HG03378 (cell line): ENCODE results near the gene HYCC2.
"Not testable (repeated sequence)": the region's sequence is repeated elsewhere in the genome, so short reads cannot be mapped to it uniquely, and the experiment has no call there.

Source experiments
- ATAC-seq: cut with Tn5 transposase; IDR thresholded peaks from one replicate; pipeline ENCODE4 v1.9.1; 2021; ENCODE audit warnings: mild to moderate bottlenecking, moderate library complexity; ENCODE audit not compliant: unreplicated experiment

HYCC2 gene

DNA sequence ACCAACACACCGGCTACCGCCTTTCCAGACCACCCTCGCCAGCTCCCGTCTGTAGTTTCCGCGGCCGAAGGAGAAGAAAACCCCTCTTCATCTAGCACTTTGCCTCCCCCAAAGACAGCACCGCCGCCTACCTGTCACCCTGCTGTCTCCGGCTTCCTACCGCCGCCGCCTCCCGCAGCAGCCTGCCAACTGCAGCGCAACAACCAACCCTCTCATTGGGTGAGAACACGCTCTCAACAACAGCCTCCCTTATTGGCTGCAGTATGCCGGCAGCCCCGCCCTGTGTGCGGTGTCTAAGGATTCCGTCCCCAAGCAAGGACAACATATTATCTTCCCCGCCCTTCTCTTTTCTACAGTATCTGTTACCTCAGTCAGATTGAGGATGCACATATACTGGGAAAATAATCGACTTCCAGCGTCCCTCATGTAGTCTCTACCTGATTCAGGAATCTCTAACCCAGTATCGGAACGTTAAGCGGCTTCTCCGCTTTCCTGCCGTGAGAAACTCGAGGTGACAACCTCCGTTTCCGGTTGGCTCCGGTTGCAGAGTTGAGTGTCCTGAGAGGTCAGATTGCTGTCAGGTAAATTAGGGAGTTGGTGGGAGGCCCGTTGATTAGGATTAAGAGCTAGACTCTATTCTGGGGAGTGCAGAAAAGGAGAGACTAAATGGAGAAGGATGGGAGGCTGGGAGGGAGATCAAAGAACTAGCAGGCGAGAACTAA lies at the start of gene HYCC2, which contains the start of gene NDUFB3:
Gene HYCC2, minus strand, starts transcription at position 193 of the 722 bp plus-strand sequence. CDS start 47,662 bp downstream, outside the sequence.
Gene NDUFB3, plus strand, starts transcription at position 523 of the 722 bp plus-strand sequence. CDS start 6,882 bp downstream, outside the sequence.
- peak; percentile 95 for ATAC-seq

GRCh38 chr2:201118961-201119854 lies 47.7 kb upstream of the HYCC2 start:
- no peak for ATAC-seq

DNA sequence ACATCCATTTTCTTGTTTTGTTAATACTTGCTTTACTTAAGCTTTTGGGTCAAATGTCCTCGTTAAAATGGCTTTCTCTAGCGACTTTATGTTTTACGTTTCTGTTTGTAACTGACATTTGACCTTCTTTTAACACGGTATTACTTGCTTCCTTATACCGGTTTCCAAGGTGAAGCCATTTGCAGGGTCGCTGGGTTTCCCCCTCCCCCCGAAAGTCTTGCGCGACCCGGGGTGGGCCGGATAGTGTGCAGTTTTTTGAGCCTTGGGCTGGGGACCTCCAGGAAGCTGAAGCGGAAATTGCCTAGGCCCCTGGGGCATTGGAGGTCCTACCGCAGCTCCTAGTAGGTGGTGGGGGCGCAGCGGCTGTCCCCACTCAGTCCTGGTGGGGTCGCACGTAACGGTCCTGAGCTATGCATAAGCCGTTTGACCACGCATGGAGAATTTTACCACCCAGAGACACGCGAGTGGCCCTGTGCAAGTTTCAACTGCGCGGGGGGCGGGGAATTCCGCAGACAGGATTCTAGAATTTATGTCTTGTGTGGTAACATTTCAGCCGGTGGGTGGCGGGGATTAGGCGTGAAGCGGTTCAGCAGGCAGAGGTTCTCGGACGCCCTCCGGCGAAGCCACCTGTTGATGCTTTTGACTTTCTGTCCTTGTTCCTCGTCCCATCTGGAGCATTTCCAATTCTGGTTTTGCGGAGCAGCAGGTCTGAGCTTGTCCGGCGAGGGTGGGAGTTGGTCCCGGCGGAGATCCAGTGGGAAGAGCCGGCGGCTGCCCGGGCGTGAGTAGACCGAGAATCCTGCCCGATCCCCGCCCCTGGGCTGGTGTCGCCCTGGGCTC lies 46.9 kb upstream of the HYCC2 start:
- peak; percentile 56 for ATAC-seq

GRCh38 chr2:201117735-201118094 lies 46.2 kb upstream of the HYCC2 start:
- not testable (repeated sequence) for ATAC-seq

GRCh38 chr2:201116959-201117734 lies 45.7 kb upstream of the HYCC2 start:
- peak; percentile 27 for ATAC-seq

GRCh38 chr2:201116115-201116958 lies 44.9 kb upstream of the HYCC2 start, which contains the start of gene CFLAR:
Gene CFLAR, plus strand, starts transcription at chr2:201116164. Its CDS starts 13,702 bp downstream, at chr2:201129866.
- peak; percentile 30 for ATAC-seq

- ATAC-seq, result no peak
Measured at GRCh38 chr2:201114846-201115245, 43.4 kb upstream of the HYCC2 start.

DNA sequence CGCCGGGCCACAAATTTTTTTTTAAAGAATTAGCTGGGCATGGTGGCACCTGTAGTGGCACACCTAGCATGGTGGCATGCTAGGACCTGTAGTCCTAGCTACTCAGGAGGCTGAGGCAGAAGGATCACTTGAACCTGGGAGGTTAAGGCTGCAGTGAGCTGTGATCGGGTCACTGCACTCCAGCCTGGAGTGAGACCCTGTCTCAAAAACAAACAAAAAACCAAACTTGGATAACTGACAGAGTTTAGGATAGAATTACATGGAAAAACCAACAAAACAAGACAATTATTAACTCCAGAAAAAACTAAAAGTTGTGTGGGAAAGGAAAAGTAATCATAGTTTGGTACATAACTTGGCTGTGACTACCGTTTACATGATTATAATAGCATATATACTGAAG lies 42.9 kb upstream of the HYCC2 start:
- no peak for ATAC-seq

GRCh38 chr2:201111096-201111495 lies 39.6 kb upstream of the HYCC2 start:
- no peak for ATAC-seq

- no peak for ATAC-seq
Measured at GRCh38 chr2:201110615-201111014, 39.1 kb upstream of the HYCC2 start.

- ATAC-seq, result no peak
Measured at GRCh38 chr2:201109186-201109585, 37.7 kb upstream of the HYCC2 start.

- ATAC-seq, result no peak
Measured at GRCh38 chr2:201108341-201108740, 36.9 kb upstream of the HYCC2 start.

DNA sequence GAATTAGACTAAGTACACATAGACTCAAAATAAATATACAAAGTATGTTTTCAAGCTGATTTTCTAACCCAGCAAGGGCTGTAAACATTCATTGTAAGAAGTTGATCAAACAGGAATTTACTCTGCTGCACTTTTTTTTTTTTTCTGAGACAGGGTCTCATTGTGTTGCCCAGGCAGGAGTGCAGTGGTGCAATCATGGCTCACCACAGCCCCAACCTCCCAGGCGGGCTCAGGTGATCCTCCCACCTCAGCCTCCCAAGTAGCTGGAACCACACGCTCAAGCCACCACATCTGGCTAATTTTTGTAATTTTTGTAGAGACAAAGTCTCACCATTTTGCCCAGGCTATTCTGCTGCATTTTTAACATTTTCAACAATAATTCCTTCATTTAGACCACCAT lies 36.2 kb upstream of the HYCC2 start:
- ATAC-seq, result no peak

- no peak for ATAC-seq
Measured at GRCh38 chr2:201105759-201106158, 34.3 kb upstream of the HYCC2 start.

DNA sequence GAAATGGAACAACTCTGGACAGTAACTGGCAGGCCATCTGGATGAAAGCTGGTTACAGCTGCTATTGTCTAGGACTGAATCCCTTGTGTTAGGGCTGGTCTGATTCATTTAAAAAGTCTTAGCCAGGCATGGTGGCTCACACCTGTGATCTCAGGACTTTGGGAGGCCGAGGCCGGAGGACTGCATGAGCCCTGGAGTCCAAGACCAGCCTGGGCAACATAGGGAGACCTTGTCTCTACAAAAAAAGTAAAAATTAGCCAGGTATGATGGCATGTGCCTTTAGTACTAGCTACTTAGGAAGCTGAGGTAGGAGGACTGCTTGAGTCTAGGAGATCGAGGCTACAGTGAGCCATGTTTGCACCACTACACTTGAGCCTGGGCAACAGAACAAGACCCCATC lies 29.0 kb upstream of the HYCC2 start:
- ATAC-seq, result no peak

- ATAC-seq, result no peak
Measured at GRCh38 chr2:201093573-201093972, 22.1 kb upstream of the HYCC2 start.

- no peak for ATAC-seq
Measured at GRCh38 chr2:201090574-201090973, 19.1 kb upstream of the HYCC2 start.

GRCh38 chr2:201084863-201085262 lies 13.4 kb upstream of the HYCC2 start:
- ATAC-seq, result no peak

DNA sequence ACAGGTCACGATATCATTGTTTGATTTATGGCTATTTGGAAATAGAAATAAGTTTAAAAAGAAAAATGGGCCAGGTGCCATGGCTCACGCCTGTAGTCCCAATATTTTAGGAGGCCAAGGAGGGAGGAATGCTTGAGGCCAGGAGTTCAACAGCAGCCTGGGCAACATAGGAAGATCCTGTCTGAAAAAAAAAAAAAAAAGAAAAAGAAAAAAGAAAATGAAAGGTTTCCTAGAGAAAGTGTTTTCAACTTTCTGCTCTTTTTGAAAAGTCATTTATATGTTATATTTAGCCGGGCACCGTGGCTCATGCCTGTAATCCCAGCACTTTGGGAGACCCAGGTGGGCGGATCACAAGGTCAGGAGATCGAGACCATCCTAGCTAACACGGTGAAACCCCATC lies 3.5 kb upstream of the HYCC2 start:
- ATAC-seq, result no peak
